Type B pancreatic cell (in vitro differentiated cells): ENCODE results near the gene CD80. TPM values are rescaled to one million over a fixed set of nuclear protein-coding genes. Genes with fewer than 3 reads are reported as not detected.

ENCODE experiments used
- DNase-seq: peaks from one replicate; pipeline ENCODE4 v3.0.0; 2021; ENCODE audit warnings: mixed read lengths; ENCODE audit not compliant: unreplicated experiment; ENCODE audit errors: extremely low spot score
- H3K27ac Mint-ChIP-seq: 2 replicates; pipeline ENCODE4 v1.8.0; 2021; ENCODE audit warnings: mild to moderate bottlenecking, mixed read lengths
- H3K27me3 Mint-ChIP-seq: 2 replicates; pipeline ENCODE4 v1.8.0; 2021; ENCODE audit warnings: mixed read lengths
- H3K36me3 Mint-ChIP-seq: 2 replicates; pipeline ENCODE4 v1.8.0; 2021; ENCODE audit warnings: mixed read lengths
- H3K4me1 Mint-ChIP-seq: one replicate; pipeline ENCODE4 v1.8.0; 2021; ENCODE audit warnings: mixed read lengths; ENCODE audit not compliant: unreplicated experiment
- H3K4me3 Mint-ChIP-seq: 2 replicates; pipeline ENCODE4 v1.8.0; 2021; ENCODE audit warnings: mild to moderate bottlenecking, mixed read lengths
- H3K9me3 Mint-ChIP-seq: 2 replicates; pipeline ENCODE4 v1.8.0; 2021; ENCODE audit warnings: mixed read lengths
- total RNA-seq: library from RNA; stranded (reverse); gene quantifications from 2 replicates; pipeline ENCODE4 v1.2.1, GENCODE V29; 2021; ENCODE audit warnings: low replicate concordance
- TF ChIP-seq, protein P1 (sequence below): fragments of 200-600 bp; sonication (generic); conservative IDR thresholded peaks from 2 replicates; pipeline ENCODE4 v1.5.0; 2021; ENCODE audit warnings: antibody characterized with exemption, mild to moderate bottlenecking

Gene CD80
- total RNA-seq, 1 donor from 2014 or later = 0.10 TPM

DNA sequence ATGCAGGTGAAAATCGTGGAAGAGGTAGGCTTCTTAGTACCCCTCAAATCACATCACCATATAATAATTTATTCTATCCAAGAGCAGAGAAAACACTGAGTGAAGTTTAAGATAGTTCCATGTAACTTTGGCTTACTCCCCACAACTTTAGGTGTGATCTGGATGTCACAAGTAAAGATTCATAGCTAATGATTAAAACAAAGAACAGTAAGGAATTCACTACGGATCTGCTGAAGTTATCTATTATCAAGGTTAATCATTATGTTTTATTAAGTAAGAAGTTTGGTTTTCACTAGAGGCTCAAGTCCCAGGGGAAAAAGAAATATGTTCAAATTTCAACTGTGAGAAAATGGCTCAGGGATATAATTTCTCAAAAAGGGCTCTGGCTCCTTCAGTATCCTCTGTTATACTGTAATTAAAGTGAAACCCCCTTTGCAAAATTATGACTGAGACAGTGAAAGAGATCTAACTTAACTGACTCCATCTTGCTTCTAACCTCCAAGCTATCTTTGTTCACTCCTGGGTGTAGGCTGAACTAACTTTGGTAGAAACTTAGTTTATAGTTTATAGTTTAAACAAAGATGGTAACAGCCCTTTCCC is 17.1 kb downstream of the CD80 start:
- Mint-ChIP-seq H3K4me3 (no peak overlapping the region), H3K4me1 (peaks cover 3% of the 10 kb centered on the region), H3K9me3 (peaks cover 5% of the 10 kb centered on the region), H3K36me3 (no peaks in the 10 kb centered on the region), H3K27me3 (peaks cover 4% of the 10 kb centered on the region), H3K27ac (no peak overlapping the region)
- no peak for DNase-seq
- TF ChIP-seq, protein P1, sequence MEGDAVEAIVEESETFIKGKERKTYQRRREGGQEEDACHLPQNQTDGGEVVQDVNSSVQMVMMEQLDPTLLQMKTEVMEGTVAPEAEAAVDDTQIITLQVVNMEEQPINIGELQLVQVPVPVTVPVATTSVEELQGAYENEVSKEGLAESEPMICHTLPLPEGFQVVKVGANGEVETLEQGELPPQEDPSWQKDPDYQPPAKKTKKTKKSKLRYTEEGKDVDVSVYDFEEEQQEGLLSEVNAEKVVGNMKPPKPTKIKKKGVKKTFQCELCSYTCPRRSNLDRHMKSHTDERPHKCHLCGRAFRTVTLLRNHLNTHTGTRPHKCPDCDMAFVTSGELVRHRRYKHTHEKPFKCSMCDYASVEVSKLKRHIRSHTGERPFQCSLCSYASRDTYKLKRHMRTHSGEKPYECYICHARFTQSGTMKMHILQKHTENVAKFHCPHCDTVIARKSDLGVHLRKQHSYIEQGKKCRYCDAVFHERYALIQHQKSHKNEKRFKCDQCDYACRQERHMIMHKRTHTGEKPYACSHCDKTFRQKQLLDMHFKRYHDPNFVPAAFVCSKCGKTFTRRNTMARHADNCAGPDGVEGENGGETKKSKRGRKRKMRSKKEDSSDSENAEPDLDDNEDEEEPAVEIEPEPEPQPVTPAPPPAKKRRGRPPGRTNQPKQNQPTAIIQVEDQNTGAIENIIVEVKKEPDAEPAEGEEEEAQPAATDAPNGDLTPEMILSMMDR = no peak

DNA sequence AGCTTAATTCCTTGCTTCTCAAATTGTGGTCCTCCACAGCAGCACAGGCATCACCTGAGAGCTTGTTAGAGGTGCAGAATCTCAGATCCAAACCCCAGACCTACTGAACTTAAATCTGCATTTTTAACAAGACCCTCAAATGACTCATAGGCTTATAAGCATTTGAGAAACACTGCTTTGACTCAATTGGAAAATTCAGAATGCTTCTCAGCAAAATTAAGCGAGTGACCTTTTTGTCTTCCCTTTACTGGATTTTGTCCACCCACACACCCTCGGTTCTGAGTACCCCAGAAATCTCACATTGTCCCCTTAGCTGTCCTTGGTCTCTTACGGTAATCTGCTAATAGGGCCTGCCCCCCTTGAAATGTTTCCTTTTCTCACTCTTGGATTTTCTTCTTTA is 17.9 kb downstream of the CD80 start:
- Mint-ChIP-seq H3K4me1 (peaks cover 3% of the 10 kb centered on the region), H3K9me3 (peaks cover 5% of the 10 kb centered on the region), H3K4me3 (no peak overlapping the region), H3K27me3 (peaks cover 4% of the 10 kb centered on the region), H3K27ac (no peak overlapping the region), H3K36me3 (no peaks in the 10 kb centered on the region)
- no peak for DNase-seq
- TF ChIP-seq, protein P1 = no peak

DNA sequence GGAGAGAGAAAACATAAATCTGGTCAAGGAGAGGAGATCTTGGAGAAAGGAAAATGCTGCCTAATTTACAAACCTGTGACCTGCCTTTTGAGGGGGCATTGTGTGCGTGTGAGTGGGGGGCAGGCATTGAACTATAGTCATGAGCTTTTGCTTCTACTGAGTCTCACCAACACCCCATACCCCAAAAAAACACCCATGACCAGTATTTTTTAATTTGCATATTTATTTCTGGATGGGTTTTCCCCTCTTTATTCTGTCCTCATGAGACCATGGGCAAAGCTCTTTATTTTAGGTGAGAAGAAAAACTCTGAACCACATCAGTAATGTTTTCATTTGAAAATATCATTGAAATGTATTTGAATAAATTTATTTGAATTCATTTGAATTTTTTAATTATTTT is 20.6 kb downstream of the CD80 start:
- H3K9me3 Mint-ChIP-seq = peaks cover 5% of the 10 kb centered on the region
- H3K4me3 Mint-ChIP-seq = no peak overlapping the region
- DNase-seq = no peak
- H3K27ac Mint-ChIP-seq = no peak overlapping the region
- peaks cover 3% of the 10 kb centered on the region for H3K4me1 Mint-ChIP-seq
- H3K27me3 Mint-ChIP-seq = peaks cover 4% of the 10 kb centered on the region
- H3K36me3 Mint-ChIP-seq = no peaks in the 10 kb centered on the region
- TF ChIP-seq, protein P1 = no peak

DNA sequence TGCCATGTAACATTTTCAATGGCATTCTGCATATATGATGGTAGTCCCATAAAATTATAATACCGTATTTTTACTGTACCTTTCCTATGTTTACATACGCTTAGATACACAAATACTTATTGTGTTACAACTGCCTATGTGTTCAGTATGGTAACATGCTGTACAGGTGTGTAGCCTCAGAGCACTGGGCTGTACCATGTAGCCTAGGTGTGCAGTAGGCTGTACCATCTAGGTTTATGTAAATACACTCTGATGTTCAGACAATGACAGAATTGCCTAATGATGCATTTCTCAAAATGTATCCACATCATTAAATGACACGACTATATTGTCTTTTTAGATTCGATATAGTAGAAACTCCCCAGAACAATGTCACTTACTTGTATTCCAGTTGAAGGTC is 22.7 kb downstream of the CD80 start:
- H3K4me1 Mint-ChIP-seq = no peaks in the 10 kb centered on the region
- no peak for DNase-seq
- H3K27me3 Mint-ChIP-seq = no peaks in the 10 kb centered on the region
- no peak overlapping the region for H3K27ac Mint-ChIP-seq
- TF ChIP-seq, protein P1 = no peak
- H3K4me3 Mint-ChIP-seq = no peak overlapping the region
- no peaks in the 10 kb centered on the region for H3K9me3 Mint-ChIP-seq
- H3K36me3 Mint-ChIP-seq = no peaks in the 10 kb centered on the region

DNA sequence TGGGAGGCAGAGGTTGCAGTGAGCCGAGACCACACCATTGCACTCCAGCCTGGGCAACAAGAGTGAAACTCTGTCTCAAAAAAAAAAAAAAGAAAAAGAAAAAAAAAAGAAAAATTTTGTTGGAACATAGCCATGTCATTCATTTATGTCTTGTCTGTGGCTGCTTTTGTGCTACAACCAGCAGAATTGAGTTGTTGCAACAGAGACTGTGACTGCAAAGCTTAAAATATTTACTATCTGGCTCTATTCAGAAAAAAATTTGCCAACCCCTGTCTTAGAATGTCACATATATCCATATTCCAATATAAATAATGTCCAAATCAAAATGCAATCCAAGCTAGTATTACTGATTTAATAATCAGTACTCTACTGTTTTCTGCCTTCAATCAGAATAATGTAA is 25.1 kb downstream of the CD80 start:
- no peak for DNase-seq
- Mint-ChIP-seq H3K27ac (no peak overlapping the region), H3K27me3 (no peaks in the 10 kb centered on the region), H3K4me1 (no peaks in the 10 kb centered on the region), H3K36me3 (no peaks in the 10 kb centered on the region), H3K4me3 (no peak overlapping the region), H3K9me3 (no peaks in the 10 kb centered on the region)
- TF ChIP-seq, protein P1 = no peak

DNA sequence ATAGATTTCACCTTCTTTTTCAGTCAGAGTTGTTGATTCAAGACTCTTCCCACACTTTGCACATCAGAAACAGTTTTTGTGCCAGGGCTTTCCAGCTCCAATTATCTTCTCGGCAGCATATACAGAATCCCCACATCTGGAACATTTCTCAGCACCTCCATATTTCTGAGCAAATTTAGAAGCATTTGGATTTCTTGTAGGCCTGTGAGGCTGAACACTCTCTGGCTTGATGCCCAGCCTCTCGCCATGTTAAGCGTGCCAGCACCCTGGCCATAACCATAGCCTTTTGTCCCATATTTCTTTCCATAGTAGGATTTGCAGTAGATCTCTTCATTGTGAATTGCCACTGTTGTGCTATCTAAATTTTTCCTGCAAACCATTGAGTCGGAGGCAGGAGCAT is 28.3 kb downstream of the CD80 start:
- Mint-ChIP-seq H3K27me3 (no peaks in the 10 kb centered on the region), H3K36me3 (no peaks in the 10 kb centered on the region), H3K27ac (no peak overlapping the region), H3K9me3 (no peaks in the 10 kb centered on the region), H3K4me1 (no peaks in the 10 kb centered on the region), H3K4me3 (no peak overlapping the region)
- TF ChIP-seq, protein P1 = no peak
- DNase-seq = no peak
